Measurements from ENCODE around the gene CDH12.

- TF ChIP-seq EZH2phosphoT487 (IDR thresholded peaks at IDR 0.05; ENCODE audit: insufficient read depth, low read depth) (no peak), EZH2 (IDR thresholded peaks at IDR 0.05; ENCODE audit: insufficient read depth, poor library complexity, severe bottlenecking) (no peak)
Measured at GRCh38 chr5:22108545-22108944, 744.6 kb downstream of the CDH12 start.
